DMS79 (cell line): ENCODE results near the gene GRIN3B.
"Not testable (repeated sequence)": the region's sequence is repeated elsewhere in the genome, so short reads cannot be mapped to it uniquely, and the experiment has no call there.

ENCODE experiments used
- DNase-seq: peaks from one replicate; lab custom pipeline; 2025; lab: John Stamatoyannopoulos, UW

Gene GRIN3B

GRCh38 chr19:1000095-1000494 lies at the start of gene GRIN3B:
TSS of gene GRIN3B (plus strand) at chr19:1000419. CDS start at chr19:1000438, 19 bp downstream.
- no peak for DNase-seq

GRCh38 chr19:952049-952679 lies 48.1 kb upstream of the GRIN3B start:
- DNase-seq, result no peak

GRCh38 chr19:952680-953444 lies 47.4 kb upstream of the GRIN3B start:
- DNase-seq, result no peak

GRCh38 chr19:953445-954271 lies 46.6 kb upstream of the GRIN3B start:
- DNase-seq, result no peak

GRCh38 chr19:954272-954671 lies 45.9 kb upstream of the GRIN3B start:
- no peak for DNase-seq

GRCh38 chr19:954672-955494 lies 45.3 kb upstream of the GRIN3B start:
- no peak for DNase-seq

GRCh38 chr19:955803-956765 lies 44.1 kb upstream of the GRIN3B start:
- DNase-seq, result no peak

- DNase-seq, result no peak
Measured at GRCh38 chr19:956766-957440, 43.3 kb upstream of the GRIN3B start.

- not testable (repeated sequence) for DNase-seq
Measured at GRCh38 chr19:957578-957977, 42.6 kb upstream of the GRIN3B start.

GRCh38 chr19:958967-959855 lies 41.0 kb upstream of the GRIN3B start:
- DNase-seq, result no peak

- no peak for DNase-seq
Measured at GRCh38 chr19:960020-960419, 40.2 kb upstream of the GRIN3B start.

- no peak for DNase-seq
Measured at GRCh38 chr19:960601-960938, 39.6 kb upstream of the GRIN3B start.

GRCh38 chr19:961866-962620 lies 38.2 kb upstream of the GRIN3B start:
- no peak for DNase-seq

- DNase-seq, result no peak
Measured at GRCh38 chr19:962683-963400, 37.4 kb upstream of the GRIN3B start.

- DNase-seq, result no peak
Measured at GRCh38 chr19:963486-963951, 36.7 kb upstream of the GRIN3B start.

- DNase-seq, result no peak
Measured at GRCh38 chr19:964116-964520, 36.1 kb upstream of the GRIN3B start.
